ENCODE measurements around the gene SPRTN. TPM values are rescaled to one million over a fixed set of nuclear protein-coding genes. Genes with fewer than 3 reads are reported as not detected.

Gene SPRTN
- total and polyA plus RNA-seq, 11 donors, result 3.2 to 10.6 (median 8.0) TPM

GRCh38 chr1:231317306-231318014 is 20.6 kb upstream of the SPRTN start:
- Histone ChIP-seq H3K27ac (no peak overlapping the region), H3K27me3 (no peaks in the 10 kb centered on the region), H3K36me3 (no peaks in the 10 kb centered on the region), H3K9me3 (no peaks in the 10 kb centered on the region), H3K4me3 (no peak overlapping the region), H3K4me1 (no peaks in the 10 kb centered on the region)
- ATAC-seq, result no peak
- intact Hi-C loops (cut with DNase I), result no loop called here
- no peak for DNase-seq
- WGBS, 4 donors, result 94 to 97% (median 95%) methylated on average over 44 of the region's 44 CpGs
- no peak for TF ChIP-seq CTCF (IDR thresholded peaks at IDR 0.05)
- no peak for TF ChIP-seq POLR2A (IDR thresholded peaks at IDR 0.05)

- 93 to 97% (median 95%) methylated on average over 15 of the region's 15 CpGs for WGBS, 4 donors
- ATAC-seq, result no peak
- Histone ChIP-seq H3K4me3 (no peak overlapping the region), H3K36me3 (no peaks in the 10 kb centered on the region), H3K4me1 (no peaks in the 10 kb centered on the region), H3K9me3 (no peaks in the 10 kb centered on the region), H3K27ac (no peak overlapping the region), H3K27me3 (no peaks in the 10 kb centered on the region)
- DNase-seq, result no peak
- intact Hi-C loops (cut with DNase I), result no loop called here
- TF ChIP-seq POLR2A (IDR thresholded peaks at IDR 0.05), result no peak
- no peak for TF ChIP-seq CTCF (IDR thresholded peaks at IDR 0.05)
These were observed 20.1 kb upstream of the SPRTN start for GRCh38 chr1:231318015-231318355.

DNA sequence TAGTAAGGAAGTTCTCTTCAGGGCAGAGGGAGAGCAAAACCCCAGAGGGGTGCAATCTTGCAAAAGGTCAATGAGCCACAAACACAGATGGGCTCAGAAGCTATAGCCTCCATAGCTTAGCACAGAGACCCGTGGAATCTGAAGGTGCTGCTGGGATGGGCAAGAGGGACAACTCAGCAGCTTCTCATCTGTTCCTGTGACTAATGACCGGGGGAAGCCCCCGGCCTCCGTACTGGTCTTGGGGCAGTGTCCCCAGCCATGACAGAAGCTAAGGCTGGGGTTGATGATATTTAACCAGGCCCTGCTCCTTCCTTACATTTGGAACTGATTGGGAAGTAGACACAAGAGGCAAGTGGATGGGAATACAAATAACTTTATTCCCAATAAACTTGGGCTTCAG is 19.5 kb upstream of the SPRTN start:
- no peaks in the 10 kb centered on the region for H3K4me1 ChIP-seq
- intact Hi-C loops (cut with DNase I), result no loop called here

DNA sequence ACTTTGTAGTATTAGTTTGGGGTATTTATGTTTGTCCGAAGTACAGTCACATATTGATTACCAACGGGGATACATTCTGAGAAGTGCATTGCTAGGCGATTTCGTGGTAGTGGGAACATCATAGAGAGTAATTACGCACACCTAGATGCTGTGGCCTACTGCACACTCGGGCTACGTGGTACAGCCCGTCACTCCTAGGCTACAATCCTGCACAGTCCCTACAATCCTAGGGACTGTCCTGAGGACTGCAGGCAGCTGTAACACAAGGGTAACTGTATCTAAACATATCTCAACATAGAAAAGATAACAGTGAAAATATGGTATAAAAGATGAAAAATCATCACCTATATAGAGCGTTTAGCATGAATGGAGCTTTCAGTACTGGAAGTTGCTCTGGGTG is 19.0 kb upstream of the SPRTN start:
- no peaks in the 10 kb centered on the region for H3K9me3 ChIP-seq
- intact Hi-C loops (cut with DNase I), result no loop called here
- H3K36me3 ChIP-seq, result no peaks in the 10 kb centered on the region
- no peak overlapping the region for H3K27ac ChIP-seq
- no peaks in the 10 kb centered on the region for H3K4me1 ChIP-seq
- DNase-seq (no peak), ATAC-seq (no peak)
- H3K4me3 ChIP-seq, result no peak overlapping the region
- H3K27me3 ChIP-seq, result no peaks in the 10 kb centered on the region
- WGBS, 4 donors, result 89 to 92% (median 90%) methylated on average over 9 of the region's 9 CpGs
- TF ChIP-seq POLR2A (IDR thresholded peaks at IDR 0.05) (no peak), CTCF (IDR thresholded peaks at IDR 0.05) (no peak)

More for the DNA sequence above, 19.5 kb upstream of the SPRTN start:
- 85 to 93% (median 87%) methylated on average over 4 of the region's 4 CpGs for WGBS, 4 donors
- H3K27ac ChIP-seq, result no peak overlapping the region
- DNase-seq (no peak), ATAC-seq (no peak)
- no peak for TF ChIP-seq POLR2A (IDR thresholded peaks at IDR 0.05)
- TF ChIP-seq CTCF (IDR thresholded peaks at IDR 0.05), result no peak
- H3K36me3 ChIP-seq, result no peaks in the 10 kb centered on the region
- no peaks in the 10 kb centered on the region for H3K27me3 ChIP-seq
- no peaks in the 10 kb centered on the region for H3K9me3 ChIP-seq
- no peak overlapping the region for H3K4me3 ChIP-seq
